ENCODE measurements around the gene MAPK6.

DNA sequence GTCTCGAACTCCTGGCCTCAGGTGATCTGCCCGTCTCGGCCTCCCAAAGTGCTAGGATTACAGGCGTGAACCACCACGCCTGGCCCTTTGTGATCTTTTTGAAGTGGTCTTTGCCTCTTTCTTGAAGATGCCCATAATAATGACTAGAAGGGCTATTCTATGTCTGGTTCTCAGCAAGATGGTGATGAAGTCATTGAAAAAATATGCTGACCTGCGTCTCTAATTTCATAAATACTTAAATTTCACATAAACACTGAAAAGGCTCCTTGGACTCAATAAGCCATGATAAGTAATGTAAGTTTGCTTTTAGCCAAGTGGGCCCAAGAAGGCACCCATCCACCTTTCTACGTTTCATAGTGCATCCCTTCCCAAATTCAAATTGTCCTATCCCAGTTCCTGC is 775 bp upstream of the MAPK6 start:
- TF ChIP-seq, protein P1, sequence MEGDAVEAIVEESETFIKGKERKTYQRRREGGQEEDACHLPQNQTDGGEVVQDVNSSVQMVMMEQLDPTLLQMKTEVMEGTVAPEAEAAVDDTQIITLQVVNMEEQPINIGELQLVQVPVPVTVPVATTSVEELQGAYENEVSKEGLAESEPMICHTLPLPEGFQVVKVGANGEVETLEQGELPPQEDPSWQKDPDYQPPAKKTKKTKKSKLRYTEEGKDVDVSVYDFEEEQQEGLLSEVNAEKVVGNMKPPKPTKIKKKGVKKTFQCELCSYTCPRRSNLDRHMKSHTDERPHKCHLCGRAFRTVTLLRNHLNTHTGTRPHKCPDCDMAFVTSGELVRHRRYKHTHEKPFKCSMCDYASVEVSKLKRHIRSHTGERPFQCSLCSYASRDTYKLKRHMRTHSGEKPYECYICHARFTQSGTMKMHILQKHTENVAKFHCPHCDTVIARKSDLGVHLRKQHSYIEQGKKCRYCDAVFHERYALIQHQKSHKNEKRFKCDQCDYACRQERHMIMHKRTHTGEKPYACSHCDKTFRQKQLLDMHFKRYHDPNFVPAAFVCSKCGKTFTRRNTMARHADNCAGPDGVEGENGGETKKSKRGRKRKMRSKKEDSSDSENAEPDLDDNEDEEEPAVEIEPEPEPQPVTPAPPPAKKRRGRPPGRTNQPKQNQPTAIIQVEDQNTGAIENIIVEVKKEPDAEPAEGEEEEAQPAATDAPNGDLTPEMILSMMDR (IDR thresholded peaks at IDR 0.05; ENCODE audit: low read depth, low read length): no peak
- no peak for TF ChIP-seq EZH2phosphoT487 (IDR thresholded peaks at IDR 0.05; ENCODE audit: low read depth)

Data from OCI-LY3 (cell line).